GM12872 (cell line): ENCODE measurements around the gene ZGLP1.

Experiments
- TF ChIP-seq, protein P1 (sequence below): IDR thresholded peaks from 3 replicates; pipeline ENCODE4 v1.5.1; 2011; ENCODE audit warnings: low read depth, mild to moderate bottlenecking, low read length, moderate library complexity; ENCODE audit not compliant: insufficient read depth

ZGLP1 gene

GRCh38 chr19:10316229-10317044 is 6.8 kb upstream of the ZGLP1 start:
- TF ChIP-seq, protein P1, sequence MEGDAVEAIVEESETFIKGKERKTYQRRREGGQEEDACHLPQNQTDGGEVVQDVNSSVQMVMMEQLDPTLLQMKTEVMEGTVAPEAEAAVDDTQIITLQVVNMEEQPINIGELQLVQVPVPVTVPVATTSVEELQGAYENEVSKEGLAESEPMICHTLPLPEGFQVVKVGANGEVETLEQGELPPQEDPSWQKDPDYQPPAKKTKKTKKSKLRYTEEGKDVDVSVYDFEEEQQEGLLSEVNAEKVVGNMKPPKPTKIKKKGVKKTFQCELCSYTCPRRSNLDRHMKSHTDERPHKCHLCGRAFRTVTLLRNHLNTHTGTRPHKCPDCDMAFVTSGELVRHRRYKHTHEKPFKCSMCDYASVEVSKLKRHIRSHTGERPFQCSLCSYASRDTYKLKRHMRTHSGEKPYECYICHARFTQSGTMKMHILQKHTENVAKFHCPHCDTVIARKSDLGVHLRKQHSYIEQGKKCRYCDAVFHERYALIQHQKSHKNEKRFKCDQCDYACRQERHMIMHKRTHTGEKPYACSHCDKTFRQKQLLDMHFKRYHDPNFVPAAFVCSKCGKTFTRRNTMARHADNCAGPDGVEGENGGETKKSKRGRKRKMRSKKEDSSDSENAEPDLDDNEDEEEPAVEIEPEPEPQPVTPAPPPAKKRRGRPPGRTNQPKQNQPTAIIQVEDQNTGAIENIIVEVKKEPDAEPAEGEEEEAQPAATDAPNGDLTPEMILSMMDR = no peak

GRCh38 chr19:10315335-10316214 is 6.0 kb upstream of the ZGLP1 start, which contains the start of gene FDX2:
FDX2 (minus strand) TSS chr19:10316015; CDS start chr19:10315996, 19 bp downstream.
- TF ChIP-seq, protein P1 = no peak

DNA sequence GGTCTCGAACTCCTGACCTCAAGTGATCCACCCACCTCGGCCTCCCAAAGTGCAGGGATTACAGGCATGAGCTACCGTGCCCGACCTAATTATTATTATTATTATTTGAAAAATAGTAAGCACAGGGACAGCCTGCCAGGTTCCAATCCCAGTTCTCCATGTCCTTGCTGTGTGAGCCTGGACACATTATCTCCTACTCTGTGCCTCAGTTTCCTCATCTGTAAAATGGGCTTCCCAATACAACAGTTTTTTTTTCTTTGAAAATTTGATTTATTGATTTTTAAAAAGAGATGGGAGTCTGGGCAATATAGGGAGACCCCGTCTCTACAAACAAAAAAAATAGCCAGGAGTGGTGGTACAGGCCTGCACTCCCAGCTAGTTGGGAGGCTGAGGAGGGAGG is 3.3 kb downstream of the ZGLP1 start:
- TF ChIP-seq, protein P1 = no peak

GRCh38 chr19:10305139-10305806 is 4.3 kb downstream of the ZGLP1 start:
- TF ChIP-seq, protein P1 = no peak

GRCh38 chr19:10299545-10300458 is 9.8 kb downstream of the ZGLP1 start:
- TF ChIP-seq, protein P1 = no peak

DNA sequence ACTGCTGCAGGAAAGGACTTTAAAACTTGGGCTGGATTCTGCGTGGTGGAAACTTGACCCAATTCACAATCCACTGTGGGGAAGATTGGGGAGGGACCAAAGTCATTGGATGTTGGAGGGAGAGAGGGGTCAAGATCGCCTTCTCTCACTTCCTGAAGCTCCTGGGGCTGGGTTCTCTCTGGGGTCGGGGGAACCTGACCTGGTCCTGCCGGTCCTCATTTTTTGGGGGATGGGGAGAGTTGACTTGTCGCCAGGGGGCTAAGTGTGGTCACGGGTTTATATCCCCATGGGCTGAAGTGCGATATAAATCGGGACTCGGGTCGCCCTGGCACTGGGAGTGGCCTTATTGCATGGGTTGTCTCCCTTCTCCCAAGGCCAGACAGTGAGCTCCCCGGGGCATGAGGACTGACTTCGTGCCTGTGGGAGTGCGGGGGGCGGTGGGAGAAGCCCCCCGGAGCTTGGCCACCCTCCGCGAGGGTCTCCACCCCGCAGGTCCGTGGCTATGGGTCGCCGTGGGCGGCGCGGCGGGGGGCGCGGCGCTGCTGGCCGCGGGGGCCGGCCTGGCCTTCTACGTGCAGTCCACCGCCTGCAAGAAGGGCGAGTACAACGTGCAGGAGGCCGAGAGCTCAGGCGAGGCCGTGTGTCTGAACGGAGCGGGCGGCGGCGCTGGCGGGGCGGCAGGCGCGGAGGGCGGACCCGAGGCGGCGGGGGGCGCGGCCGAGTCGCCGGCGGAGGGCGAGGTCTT is 13.6 kb downstream of the ZGLP1 start:
- TF ChIP-seq, protein P1 = no peak
